Lung (tissue), 12 donors: ENCODE data around the gene STK11. TPM values are rescaled to one million over a fixed set of nuclear protein-coding genes. Genes with fewer than 3 reads are reported as not detected.
A peak's percentile ranks its signal among the peaks of the same experiment; 100 is the strongest.

Source experiments
- ATAC-seq: fragments of 200-7000 bp; cut with Tn5 transposase; one replicate; pipeline ENCODE4 v1.9.1; 2020; ENCODE audit warnings: moderate number of reproducible peaks; ENCODE audit not compliant: insufficient read depth, low FRiP score
- DNase-seq, 3 donors: peaks; one replicate each; pipeline ENCODE4 v3.0.0-alpha.2; 2013 to 2017
- H3K27ac ChIP-seq, 2 donors: one replicate each; pipeline ENCODE4 v1.5.1; 2013; ENCODE audit warnings: mild to moderate bottlenecking in 2 of 2, moderate library complexity in 2 of 2, control low read depth in 1 of 2, inconsistent platforms in 1 of 2, low read depth in 1 of 2, low read length in 1 of 2
- H3K27me3 ChIP-seq, 3 donors: one replicate each; pipeline ENCODE4 v1.5.1; 2013; ENCODE audit warnings: low read length in 2 of 3; ENCODE audit not compliant: control insufficient read depth in 3 of 3, insufficient read depth in 3 of 3
- H3K36me3 ChIP-seq, 4 donors: one replicate each; pipeline ENCODE4 v1.5.1; 2013; ENCODE audit warnings: low read length in 4 of 4, mild to moderate bottlenecking in 1 of 4, moderate library complexity in 1 of 4; ENCODE audit not compliant: control insufficient read depth in 4 of 4, insufficient read depth in 4 of 4
- H3K4me1 ChIP-seq, 5 donors: one replicate each; pipeline ENCODE4 v1.5.1; 2013; ENCODE audit warnings: low read length in 5 of 5, mild to moderate bottlenecking in 2 of 5, moderate library complexity in 1 of 5; ENCODE audit not compliant: control insufficient read depth in 5 of 5, insufficient read depth in 5 of 5
- H3K4me3 ChIP-seq: one replicate; pipeline ENCODE4 v1.5.1; 2013; ENCODE audit warnings: mild to moderate bottlenecking, control low read depth, moderate library complexity
- H3K9ac ChIP-seq, 2 donors: one replicate each; pipeline ENCODE4 v1.5.1; 2013; ENCODE audit warnings: low read length in 2 of 2, control low read depth in 1 of 2; ENCODE audit not compliant: insufficient read depth in 1 of 2
- H3K9me3 ChIP-seq, 4 donors: one replicate each; pipeline ENCODE4 v1.5.1; 2013; ENCODE audit warnings: low read length in 3 of 4, mild to moderate bottlenecking in 1 of 4, moderate library complexity in 1 of 4; ENCODE audit not compliant: control insufficient read depth in 4 of 4, insufficient read depth in 3 of 4
- WGBS, 2 donors: extraction: QIAGEN DNeasy Blood & Tissue Kit; methylation state at CpG; one replicate each; pipeline ENCODE4 v1.1.7; 2013; 5-methylcytosine and 5-hydroxymethylcytosine counted together
- polyA plus RNA-seq, 2 donors: library from polyadenylated mRNA; stranded (reverse); fragments of 200-250 nt; gene quantifications; one replicate each; pipeline ENCODE4 v1.2.1, GENCODE V29; 2013
- total RNA-seq, 2 donors: library from RNA; depleted of rRNA in 1 of 2; stranded (reverse); fragments of >200 nt in 1 of 2; gene quantifications; one replicate each; pipeline ENCODE4 v1.2.1, GENCODE V29; 2014 to 2021
- TF ChIP-seq, protein P1 (sequence below): IDR thresholded peaks from 2 replicates; pipeline ENCODE4 v1.5.1; 2012; ENCODE audit warnings: mild to moderate bottlenecking; ENCODE audit errors: control extremely low read depth, extremely low read depth
- donor health status: control.
- donor health status: control.
- donor health status: Bipolar disorder and iron deficiency.
- donor health status: healthy.
- donor health status: DM: yes; HTN: yes; CAD: no.

The STK11 gene
- total and polyA plus RNA-seq, 4 donors: 43.1 to 59.8 (median 54.6) TPM

DNA sequence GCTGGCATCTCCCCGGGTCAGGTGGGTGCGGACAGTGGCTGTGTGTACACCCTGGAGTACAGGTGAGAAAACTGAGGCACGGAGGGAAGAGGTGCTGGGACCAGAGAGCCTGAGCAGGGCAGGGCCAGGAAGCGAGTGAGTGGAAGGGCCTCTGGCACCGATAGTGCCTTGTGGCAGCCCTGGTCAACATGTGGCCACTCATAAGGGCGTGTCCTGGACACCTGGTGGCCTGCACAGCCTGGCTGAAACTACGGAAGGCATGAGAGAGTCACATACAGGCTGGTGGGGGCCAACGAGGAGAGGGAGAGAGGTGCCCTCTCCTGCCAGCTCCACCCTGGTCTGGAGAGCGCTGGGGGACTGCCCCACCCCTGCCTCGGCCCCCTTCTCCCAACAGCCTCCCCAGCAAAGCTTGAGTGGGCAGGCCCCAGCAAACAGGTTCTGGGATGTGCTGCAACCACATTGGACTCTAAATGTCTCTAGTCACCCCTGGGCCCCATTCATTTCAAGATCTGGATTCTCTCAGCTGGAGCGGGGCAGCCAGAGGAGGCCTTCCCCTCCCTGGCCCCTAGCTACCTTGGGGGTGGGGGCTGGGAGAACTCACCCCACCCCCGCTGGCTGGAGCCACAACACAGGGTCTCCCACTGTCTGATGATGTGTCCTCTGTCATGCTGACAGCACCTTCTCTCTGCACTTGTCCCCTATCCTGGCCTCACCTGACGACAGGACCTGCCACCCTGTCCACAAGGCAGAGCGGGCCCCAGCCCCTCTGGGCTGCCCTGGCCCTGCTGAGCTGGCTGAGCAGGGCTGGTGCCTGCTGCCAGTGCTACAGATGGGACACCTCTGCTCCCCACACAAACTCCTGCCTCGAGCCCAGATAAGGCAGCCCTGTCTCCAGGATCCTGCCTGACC is 26.4 kb downstream of the STK11 start:
- Histone ChIP-seq H3K27me3 (no peaks in the 10 kb centered on the region), H3K9ac (no peak overlapping the region), H3K9me3 (no peaks in the 10 kb centered on the region), H3K4me3 (no peak overlapping the region), H3K4me1 (peaks cover 0 to 15% (median 6%) of the 10 kb centered on the region in 5 donors), H3K27ac (peak overlapping the region in 1 of 2 donors; percentile 71), H3K36me3 (peaks cover 0 to 16% (median 0%) of the 10 kb centered on the region in 4 donors)
- no peak for ATAC-seq
- TF ChIP-seq, protein P1, sequence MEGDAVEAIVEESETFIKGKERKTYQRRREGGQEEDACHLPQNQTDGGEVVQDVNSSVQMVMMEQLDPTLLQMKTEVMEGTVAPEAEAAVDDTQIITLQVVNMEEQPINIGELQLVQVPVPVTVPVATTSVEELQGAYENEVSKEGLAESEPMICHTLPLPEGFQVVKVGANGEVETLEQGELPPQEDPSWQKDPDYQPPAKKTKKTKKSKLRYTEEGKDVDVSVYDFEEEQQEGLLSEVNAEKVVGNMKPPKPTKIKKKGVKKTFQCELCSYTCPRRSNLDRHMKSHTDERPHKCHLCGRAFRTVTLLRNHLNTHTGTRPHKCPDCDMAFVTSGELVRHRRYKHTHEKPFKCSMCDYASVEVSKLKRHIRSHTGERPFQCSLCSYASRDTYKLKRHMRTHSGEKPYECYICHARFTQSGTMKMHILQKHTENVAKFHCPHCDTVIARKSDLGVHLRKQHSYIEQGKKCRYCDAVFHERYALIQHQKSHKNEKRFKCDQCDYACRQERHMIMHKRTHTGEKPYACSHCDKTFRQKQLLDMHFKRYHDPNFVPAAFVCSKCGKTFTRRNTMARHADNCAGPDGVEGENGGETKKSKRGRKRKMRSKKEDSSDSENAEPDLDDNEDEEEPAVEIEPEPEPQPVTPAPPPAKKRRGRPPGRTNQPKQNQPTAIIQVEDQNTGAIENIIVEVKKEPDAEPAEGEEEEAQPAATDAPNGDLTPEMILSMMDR: no peak
- WGBS, 2 donors: 68 to 77% methylated on average over 15 of the region's 15 CpGs
- peak in 2 of 3 donors; percentile 28 to 39 for DNase-seq

- Histone ChIP-seq H3K9me3 (no peaks in the 10 kb centered on the region), H3K4me1 (peaks cover 0 to 18% (median 6%) of the 10 kb centered on the region in 5 donors), H3K27me3 (no peaks in the 10 kb centered on the region), H3K9ac (no peak overlapping the region), H3K4me3 (no peak overlapping the region), H3K36me3 (peaks cover 0 to 10% (median 0%) of the 10 kb centered on the region in 4 donors), H3K27ac (peak overlapping the region in 1 of 2 donors; percentile 71)
- no peak for ATAC-seq
- TF ChIP-seq, protein P1: no peak
- DNase-seq: peak; percentile 54 to 61 (median 58)
- 33 to 46% methylated on average over 15 of the region's 15 CpGs for WGBS, 2 donors
These were observed 27.1 kb downstream of the STK11 start for GRCh38 chr19:1232652-1233072.

GRCh38 chr19:1233115-1233667 is 27.6 kb downstream of the STK11 start:
- Histone ChIP-seq H3K9ac (no peak overlapping the region), H3K9me3 (no peaks in the 10 kb centered on the region), H3K4me3 (no peak overlapping the region), H3K36me3 (peaks cover 0 to 5% (median 0%) of the 10 kb centered on the region in 4 donors), H3K4me1 (peaks cover 0 to 20% (median 7%) of the 10 kb centered on the region in 5 donors), H3K27me3 (no peaks in the 10 kb centered on the region), H3K27ac (no peak overlapping the region)
- ATAC-seq (peak; percentile 10), DNase-seq (no peak)
- 69 to 87% methylated on average over 23 to 24 of the region's 24 CpGs for WGBS, 2 donors
- TF ChIP-seq, protein P1: no peak
